ENCODE measurements around the gene OSR1. TPM values are rescaled to one million over a fixed set of nuclear protein-coding genes. Genes with fewer than 3 reads are reported as not detected.
A peak's percentile ranks its signal among the peaks of the same experiment; 100 is the strongest.

Gene OSR1
- total RNA-seq, 2 experiments from 2014 or later, result not detected

DNA sequence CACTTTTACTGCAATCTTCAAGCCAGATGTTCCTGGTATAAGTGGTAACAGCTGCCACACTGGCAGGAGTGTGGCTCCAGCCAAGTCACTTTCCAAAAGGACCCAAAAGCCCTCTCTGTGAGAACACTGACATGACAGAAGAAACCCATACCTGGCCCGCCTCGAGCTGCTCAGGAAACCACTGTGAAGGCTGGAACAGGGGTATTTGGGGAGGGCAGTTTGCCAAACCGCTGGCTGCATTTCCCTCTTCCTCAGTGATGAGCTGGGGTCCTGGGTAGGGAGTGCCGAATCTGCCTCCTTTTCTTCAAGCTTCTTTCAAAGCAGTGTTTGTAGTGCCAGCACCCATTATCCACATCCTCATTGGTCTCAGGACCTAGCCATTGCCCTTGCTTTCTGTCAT is 10.3 kb upstream of the OSR1 start:
- ATAC-seq (ENCODE audit: poor library complexity), result no peak
- CTCF ChIA-PET, result interaction anchor here (1.5 kb wide), 1 partner anchor 481 kb away, joined by 3 read pairs; no protein-coding TSS in a partner anchor
- Histone ChIP-seq H3K9me3 (ENCODE audit: control insufficient read depth in 1 of 2, insufficient read depth in 1 of 2, low read length in 2 of 2) (no peaks in the 10 kb centered on the region), H3K36me3 (ENCODE audit: insufficient read depth, low read length) (no peaks in the 10 kb centered on the region), H3K27ac (ENCODE audit: low read depth in 1 of 2, low read length in 2 of 2) (no peak overlapping the region), H3K4me1 (ENCODE audit: insufficient read depth, low read length) (no peaks in the 10 kb centered on the region), H3K4me3 (ENCODE audit: low read length) (no peak overlapping the region), H3K27me3 (ENCODE audit: control insufficient read depth in 1 of 2, insufficient read depth in 2 of 2, low read length in 2 of 2) (peaks cover 5 to 7% of the 10 kb centered on the region in 2 experiments)
- intact Hi-C loops (cut with DNase I, micrococcal nuclease), result loop anchor here (10.0 kb wide), 3 partner anchors 106 to 614 kb away; no protein-coding TSS in a partner anchor
- Mint-ChIP-seq H3K27ac (no peak overlapping the region), H3K4me1 (ENCODE audit: low read depth) (no peaks in the 10 kb centered on the region), H3K9me3 (no peaks in the 10 kb centered on the region), H3K4me3 (no peak overlapping the region), H3K36me3 (ENCODE audit: low read depth) (no peaks in the 10 kb centered on the region), H3K27me3 (peaks cover 48% of the 10 kb centered on the region)
- DNase-seq, result no peak
- POLR2A ChIA-PET, result no interaction called here
- TF ChIP-seq, protein P1, sequence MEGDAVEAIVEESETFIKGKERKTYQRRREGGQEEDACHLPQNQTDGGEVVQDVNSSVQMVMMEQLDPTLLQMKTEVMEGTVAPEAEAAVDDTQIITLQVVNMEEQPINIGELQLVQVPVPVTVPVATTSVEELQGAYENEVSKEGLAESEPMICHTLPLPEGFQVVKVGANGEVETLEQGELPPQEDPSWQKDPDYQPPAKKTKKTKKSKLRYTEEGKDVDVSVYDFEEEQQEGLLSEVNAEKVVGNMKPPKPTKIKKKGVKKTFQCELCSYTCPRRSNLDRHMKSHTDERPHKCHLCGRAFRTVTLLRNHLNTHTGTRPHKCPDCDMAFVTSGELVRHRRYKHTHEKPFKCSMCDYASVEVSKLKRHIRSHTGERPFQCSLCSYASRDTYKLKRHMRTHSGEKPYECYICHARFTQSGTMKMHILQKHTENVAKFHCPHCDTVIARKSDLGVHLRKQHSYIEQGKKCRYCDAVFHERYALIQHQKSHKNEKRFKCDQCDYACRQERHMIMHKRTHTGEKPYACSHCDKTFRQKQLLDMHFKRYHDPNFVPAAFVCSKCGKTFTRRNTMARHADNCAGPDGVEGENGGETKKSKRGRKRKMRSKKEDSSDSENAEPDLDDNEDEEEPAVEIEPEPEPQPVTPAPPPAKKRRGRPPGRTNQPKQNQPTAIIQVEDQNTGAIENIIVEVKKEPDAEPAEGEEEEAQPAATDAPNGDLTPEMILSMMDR (IDR thresholded peaks at IDR 0.05), result no peak

GRCh38 chr2:19367326-19367725 is 8.9 kb upstream of the OSR1 start:
- TF ChIP-seq, protein P1 (IDR thresholded peaks at IDR 0.05), result no peak
- ChIA-PET POLR2A (interaction anchor here (0.7 kb wide), 1 partner anchor 19 kb away, joined by 3 read pairs; no protein-coding TSS in a partner anchor), CTCF (no interaction called here)
- H3K9me3 ChIP-seq (ENCODE audit: control insufficient read depth in 1 of 2, insufficient read depth in 1 of 2, low read length in 2 of 2), result no peaks in the 10 kb centered on the region
- Mint-ChIP-seq H3K27ac (no peak overlapping the region), H3K4me3 (no peak overlapping the region), H3K36me3 (ENCODE audit: low read depth) (peaks cover 6% of the 10 kb centered on the region), H3K9me3 (no peaks in the 10 kb centered on the region), H3K27me3 (peaks cover 55% of the 10 kb centered on the region), H3K4me1 (ENCODE audit: low read depth) (peaks cover 14% of the 10 kb centered on the region)
- H3K4me1 ChIP-seq (ENCODE audit: insufficient read depth, low read length), result peaks cover 8% of the 10 kb centered on the region
- DNase-seq, result no peak
- intact Hi-C loops (cut with DNase I, micrococcal nuclease), result loop anchor here (10.0 kb wide), 3 partner anchors 107 to 613 kb away; no protein-coding TSS in a partner anchor
- no peak overlapping the region for H3K4me3 ChIP-seq (ENCODE audit: low read length)
- peaks cover 0 to 3% of the 10 kb centered on the region in 2 experiments for H3K27me3 ChIP-seq (ENCODE audit: control insufficient read depth in 1 of 2, insufficient read depth in 2 of 2, low read length in 2 of 2)
- no peak overlapping the region for H3K27ac ChIP-seq (ENCODE audit: low read depth in 1 of 2, low read length in 2 of 2)
- no peak for ATAC-seq (ENCODE audit: poor library complexity)
- H3K36me3 ChIP-seq (ENCODE audit: insufficient read depth, low read length), result no peaks in the 10 kb centered on the region

DNA sequence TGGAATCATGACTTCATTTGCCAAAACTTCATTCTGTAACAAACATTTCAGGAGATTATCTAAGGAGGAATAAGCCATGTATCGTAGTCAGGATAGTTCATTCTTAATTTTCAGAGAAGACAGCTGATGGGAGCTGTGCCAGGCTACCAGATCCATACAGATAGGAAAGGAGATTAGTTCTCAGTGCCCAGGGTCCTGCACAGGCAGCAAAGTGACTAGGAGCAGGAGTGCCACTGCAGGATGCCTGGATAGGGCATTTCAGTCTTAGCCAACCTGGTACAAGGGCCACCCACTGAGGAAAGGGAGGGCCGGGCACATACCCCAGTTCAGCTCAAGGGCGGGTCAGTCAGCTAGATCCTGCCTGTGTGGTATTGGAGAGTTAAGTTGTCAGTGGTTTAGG is 6.7 kb upstream of the OSR1 start:
- Histone ChIP-seq H3K36me3 (ENCODE audit: insufficient read depth, low read length) (no peaks in the 10 kb centered on the region), H3K27me3 (ENCODE audit: control insufficient read depth in 1 of 2, insufficient read depth in 2 of 2, low read length in 2 of 2) (peaks cover 15 to 18% of the 10 kb centered on the region in 2 experiments), H3K27ac (ENCODE audit: low read depth in 1 of 2, low read length in 2 of 2) (no peak overlapping the region), H3K4me3 (ENCODE audit: low read length) (no peak overlapping the region), H3K9me3 (ENCODE audit: control insufficient read depth in 1 of 2, insufficient read depth in 1 of 2, low read length in 2 of 2) (peaks cover 0 to 9% of the 10 kb centered on the region in 2 experiments), H3K4me1 (ENCODE audit: insufficient read depth, low read length) (peaks cover 24% of the 10 kb centered on the region)
- Mint-ChIP-seq H3K9me3 (no peaks in the 10 kb centered on the region), H3K27ac (no peak overlapping the region), H3K4me1 (ENCODE audit: low read depth) (peaks cover 34% of the 10 kb centered on the region), H3K27me3 (peaks cover 56% of the 10 kb centered on the region), H3K4me3 (peak overlapping the region; percentile 21), H3K36me3 (ENCODE audit: low read depth) (peaks cover 10% of the 10 kb centered on the region)
- ChIA-PET POLR2A (interaction anchor here (0.5 kb wide), 1 partner anchor 980 kb away, joined by 4 read pairs; no protein-coding TSS in a partner anchor), CTCF (no interaction called here)
- ATAC-seq (ENCODE audit: poor library complexity), result no peak
- TF ChIP-seq, protein P1 (IDR thresholded peaks at IDR 0.05), result no peak
- no peak for DNase-seq
- intact Hi-C loops (cut with DNase I, micrococcal nuclease), result loop anchor here (10.0 kb wide), 3 partner anchors 110 to 610 kb away; no protein-coding TSS in a partner anchor

All from CD4-positive, alpha-beta T cell (primary cell).